GM18505 (cell line): Measurements from ENCODE around the gene CHRNA4.

Source experiments
- ATAC-seq: cut with Tn5 transposase; IDR thresholded peaks from one replicate; pipeline ENCODE4 v1.9.1; 2021; ENCODE audit not compliant: unreplicated experiment
- POLR2A ChIP-seq: IDR thresholded peaks from 4 replicates; pipeline ENCODE4 v1.6.1; 2011; ENCODE audit warnings: borderline replicate concordance; ENCODE audit not compliant: insufficient read depth, insufficient read length; ENCODE audit errors: extremely low read depth

Gene CHRNA4

GRCh38 chr20:63298731-63299312 lies 62.3 kb downstream of the CHRNA4 start:
- no peak for TF ChIP-seq POLR2A
- ATAC-seq = no peak

DNA sequence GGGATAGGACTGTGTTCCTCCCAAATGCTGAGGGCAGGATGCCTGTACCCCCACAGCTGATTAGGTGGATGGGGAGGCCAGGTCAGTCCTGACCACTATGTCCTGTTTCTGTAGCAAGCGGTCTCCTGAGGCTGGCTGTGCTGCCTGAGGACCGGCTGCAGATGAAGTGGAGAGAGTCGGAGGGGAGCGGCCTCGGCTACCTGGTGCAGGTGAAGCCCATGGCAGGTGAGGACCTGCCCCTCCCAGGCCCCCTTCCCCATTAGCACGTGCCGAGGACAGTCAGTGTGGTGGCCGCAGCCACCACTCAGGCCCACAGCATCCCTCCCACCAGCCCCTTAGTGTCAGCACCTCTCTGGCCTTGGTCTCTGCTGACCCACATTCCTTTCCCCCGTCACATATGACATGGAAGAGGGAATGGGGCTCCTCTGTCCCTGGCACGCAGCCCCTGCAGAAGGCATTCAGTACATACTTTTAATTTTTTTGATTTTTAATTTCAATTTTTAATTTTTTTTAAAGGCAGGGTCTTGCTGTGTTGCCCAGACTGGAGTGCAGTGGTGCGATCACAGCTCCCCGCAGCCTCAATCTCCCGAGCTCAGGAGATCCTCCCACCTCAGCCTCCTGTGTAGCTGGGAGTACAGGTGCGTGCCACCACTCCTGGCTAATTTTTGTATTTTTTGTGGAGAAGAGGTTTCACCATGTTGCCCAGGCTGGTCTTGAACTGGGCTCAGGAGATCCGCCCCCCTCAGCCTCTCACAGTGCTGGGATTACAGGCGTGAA lies 63.2 kb downstream of the CHRNA4 start:
- TF ChIP-seq POLR2A = no peak
- ATAC-seq = no peak

GRCh38 chr20:63297371-63297781 lies 63.8 kb downstream of the CHRNA4 start:
- TF ChIP-seq POLR2A = no peak
- no peak for ATAC-seq

- ATAC-seq = no peak
- TF ChIP-seq POLR2A = no peak
Observed at GRCh38 chr20:63296531-63297299, 64.4 kb downstream of the CHRNA4 start.

DNA sequence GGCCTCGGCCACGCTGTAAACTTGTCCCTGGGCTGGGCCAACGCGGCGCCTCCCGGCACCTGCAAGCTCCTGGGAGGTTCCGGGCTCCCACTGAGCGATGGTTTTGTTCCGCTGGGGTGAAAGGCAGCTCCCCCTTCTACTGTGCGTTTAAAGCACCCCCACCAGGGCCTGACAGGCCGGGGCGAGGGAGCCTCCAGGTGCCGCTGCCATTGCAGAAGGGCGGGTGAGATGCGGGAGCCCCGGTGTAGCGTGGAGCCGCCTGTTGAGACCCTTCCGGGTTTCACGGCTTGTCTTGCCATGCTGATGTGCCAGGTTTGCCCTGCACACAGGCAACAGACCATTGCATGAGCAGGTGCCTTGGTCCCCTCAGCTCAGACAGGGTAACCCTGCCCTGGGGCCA lies 65.3 kb downstream of the CHRNA4 start:
- no peak for TF ChIP-seq POLR2A
- ATAC-seq = no peak

- ATAC-seq = no peak
Observed at GRCh38 chr20:63295422-63295821, 65.7 kb downstream of the CHRNA4 start.

GRCh38 chr20:63295018-63295417 lies 66.1 kb downstream of the CHRNA4 start:
- no peak for ATAC-seq
- no peak for TF ChIP-seq POLR2A

More at GRCh38 chr20:63295422-63295821, 65.7 kb downstream of the CHRNA4 start:
- no peak for TF ChIP-seq POLR2A

GRCh38 chr20:63294536-63294900 lies 66.6 kb downstream of the CHRNA4 start:
- TF ChIP-seq POLR2A = no peak
- no peak for ATAC-seq

DNA sequence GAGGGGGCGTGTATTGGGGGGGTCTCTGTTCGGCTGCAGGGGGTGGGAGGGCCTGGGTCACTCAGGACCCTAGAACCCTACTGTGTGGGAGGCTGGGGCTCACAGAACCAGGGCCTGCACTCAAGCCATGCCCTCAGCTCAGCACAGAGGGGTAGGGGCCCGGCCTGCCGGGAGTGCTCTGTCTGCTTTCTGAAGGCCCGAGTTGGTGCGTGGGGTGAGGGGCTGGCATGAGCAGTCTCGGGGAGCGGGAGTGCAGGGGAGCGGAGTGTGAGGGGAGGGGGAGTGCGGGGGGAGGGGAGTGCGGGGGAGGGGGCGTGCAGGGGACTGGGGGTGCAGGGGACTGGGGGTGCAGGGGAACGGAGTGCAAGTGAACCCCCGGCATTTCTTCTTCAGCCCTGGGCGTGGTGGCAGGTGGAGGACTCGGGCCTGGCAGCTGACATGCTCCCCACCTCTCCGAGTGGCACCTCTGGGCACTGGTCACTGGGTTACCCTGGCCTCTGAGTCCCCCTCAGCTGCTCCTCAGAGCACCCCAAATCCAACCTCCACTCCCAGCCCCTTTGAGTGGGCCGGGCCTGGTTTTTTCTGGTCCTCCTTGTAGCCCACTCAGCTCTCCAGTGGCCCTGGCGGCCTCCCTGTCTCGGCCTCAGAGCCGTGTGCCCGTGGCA lies 67.1 kb downstream of the CHRNA4 start:
- TF ChIP-seq POLR2A = no peak
- ATAC-seq = no peak

DNA sequence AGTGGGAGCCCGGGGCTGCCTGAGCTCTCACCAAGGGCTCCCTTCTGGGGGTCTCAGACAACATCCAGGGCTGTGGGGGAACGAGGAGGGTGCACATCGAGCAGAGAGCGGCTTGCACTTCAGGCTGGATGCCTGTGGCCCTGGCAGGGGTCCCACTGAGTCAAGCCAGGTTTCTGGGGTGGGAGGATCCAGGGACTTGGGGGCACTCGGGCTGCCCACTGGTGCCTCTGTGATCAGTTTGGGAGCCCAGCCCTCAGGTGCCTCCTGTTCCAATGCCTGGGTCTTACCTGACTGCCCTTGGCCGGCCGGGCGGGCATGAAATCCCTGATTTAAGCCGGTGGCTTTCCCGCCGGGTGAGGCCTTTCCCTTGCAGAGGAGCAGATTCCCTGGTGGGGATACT lies 67.7 kb downstream of the CHRNA4 start:
- no peak for ATAC-seq
- TF ChIP-seq POLR2A = no peak
